Esophagus muscularis mucosa (tissue), 4 donors: Measurements from ENCODE around the gene PTPN5. TPM values are rescaled to one million over a fixed set of nuclear protein-coding genes. Genes with fewer than 3 reads are reported as not detected.

Experiments used
- DNase-seq: peaks from one replicate; pipeline ENCODE4 v3.0.0-alpha.2; 2017; ENCODE audit errors: extremely low spot score
- H3K27ac ChIP-seq, 4 donors: fragments of 200-600 bp; sonication (generic); replicated peaks in 1 of 4; 1 replicate in 3 of 4; 2 replicates in 1 of 4; pipeline ENCODE4 v1.5.1; 2016 to 2019; ENCODE audit warnings: mild to moderate bottlenecking in 1 of 4
- H3K27me3 ChIP-seq, 4 donors: fragments of 200-600 bp; sonication (generic); one replicate each; pipeline versions ENCODE4 v1.5.1 to v1.6.0; 2016 to 2019
- H3K36me3 ChIP-seq, 4 donors: fragments of 200-600 bp; sonication (generic); one replicate each; pipeline ENCODE4 v1.5.1; 2016 to 2019
- H3K4me1 ChIP-seq, 4 donors: fragments of 200-600 bp; sonication (generic); one replicate each; pipeline ENCODE4 v1.5.1; 2016 to 2019
- H3K4me3 ChIP-seq, 4 donors: fragments of 200-600 bp; sonication (generic); 1 replicate in 2 of 4; 2 replicates in 2 of 4; pipeline ENCODE4 v1.5.1; 2016 to 2019; ENCODE audit warnings: mild to moderate bottlenecking in 4 of 4, moderate library complexity in 1 of 4
- H3K9me3 ChIP-seq, 4 donors: fragments of 200-600 bp; sonication (generic); 1 replicate in 3 of 4; 2 replicates in 1 of 4; pipeline ENCODE4 v1.5.1; 2016 to 2019
- CTCF ChIP-seq, 3 experiments: fragments of 200-600 bp in 2 of 3; fragments of 450-650 bp in 1 of 3; sonication (generic) in 2 of 3; IDR thresholded peaks; one replicate each; pipeline ENCODE4 v1.5.1; 2017 to 2019; ENCODE audit warnings: antibody characterized with exemption in 3 of 3, mild to moderate bottlenecking in 2 of 3, moderate library complexity in 1 of 3
- EP300 ChIP-seq: sonication (generic); formaldehyde crosslinking; IDR thresholded peaks from one replicate; pipeline ENCODE4 v1.6.1; 2017; ENCODE audit warnings: antibody characterized with exemption
- POLR2A ChIP-seq: fragments of 450-650 bp; IDR thresholded peaks from one replicate; pipeline ENCODE4 v1.6.1; 2017; ENCODE audit warnings: antibody characterized with exemption, moderate library complexity, mild to moderate bottlenecking, low read depth
- POLR2AphosphoS5 ChIP-seq, 2 donors: sonication (generic); formaldehyde crosslinking; IDR thresholded peaks; one replicate each; pipeline ENCODE4 v1.6.1; 2017; ENCODE audit warnings: antibody characterized with exemption in 2 of 2
- WGBS: methylation state at CpG from one replicate; pipeline ENCODE4 v1.1.5; 2018; 5-methylcytosine and 5-hydroxymethylcytosine counted together
- intact Hi-C: fragments of 100-400 bp; cut with DNase I; formaldehyde crosslinking; loops from one replicate; pipeline ENCODE4 v1.15.1; 2023
- total RNA-seq, 4 donors: library from RNA; depleted of rRNA; stranded (reverse); fragments of >200 nt; gene quantifications; one replicate each; pipeline versions ENCODE4 v1.1.0 to v1.2.1, GENCODE V29; 2016

The PTPN5 gene
- total RNA-seq, 4 donors from 2014 or later = 1.2 to 4.1 (median 3.0) TPM

- H3K4me3 ChIP-seq = no peak overlapping the region
- H3K27ac ChIP-seq = no peak overlapping the region
- peaks cover 0 to 30% (median 0%) of the 10 kb centered on the region in 4 donors for H3K27me3 ChIP-seq
- TF ChIP-seq EP300 (no peak), POLR2AphosphoS5 (IDR thresholded peaks at IDR 0.05) (no peak), CTCF (IDR thresholded peaks at IDR 0.05) (no peak), POLR2A (no peak)
- no peaks in the 10 kb centered on the region for H3K4me1 ChIP-seq
- no peaks in the 10 kb centered on the region for H3K9me3 ChIP-seq
- 66% methylated on average over 4 of the region's 5 CpGs for whole genome bisulfite sequencing
- intact Hi-C loops = no loop called here
- no peaks in the 10 kb centered on the region for H3K36me3 ChIP-seq
- DNase-seq = no peak
These were observed 22.6 kb downstream of the PTPN5 start for GRCh38 chr11:18768978-18769377.

- H3K27ac ChIP-seq = no peak overlapping the region
- no peaks in the 10 kb centered on the region for H3K36me3 ChIP-seq
- 61% methylated on average over 4 of the region's 4 CpGs for WGBS
- intact Hi-C loops = no loop called here
- DNase-seq = no peak
- no peaks in the 10 kb centered on the region for H3K4me1 ChIP-seq
- no peak overlapping the region for H3K4me3 ChIP-seq
- no peak for TF ChIP-seq EP300
- no peak for TF ChIP-seq CTCF (IDR thresholded peaks at IDR 0.05)
- no peak for TF ChIP-seq POLR2A
- no peak for TF ChIP-seq POLR2AphosphoS5 (IDR thresholded peaks at IDR 0.05)
- H3K27me3 ChIP-seq = peaks cover 0 to 25% (median 0%) of the 10 kb centered on the region in 4 donors
- no peaks in the 10 kb centered on the region for H3K9me3 ChIP-seq
These were observed 23.1 kb downstream of the PTPN5 start for GRCh38 chr11:18768472-18768901.

GRCh38 chr11:18766015-18766414 lies 25.6 kb downstream of the PTPN5 start:
- 94% methylated on average over 2 of the region's 2 CpGs for WGBS
- Histone ChIP-seq H3K36me3 (no peaks in the 10 kb centered on the region), H3K4me1 (no peaks in the 10 kb centered on the region), H3K27me3 (peaks cover 0 to under 1% (median 0%) of the 10 kb centered on the region in 4 donors), H3K27ac (no peak overlapping the region), H3K4me3 (no peak overlapping the region), H3K9me3 (no peaks in the 10 kb centered on the region)
- TF ChIP-seq EP300 = no peak
- no peak for TF ChIP-seq POLR2AphosphoS5 (IDR thresholded peaks at IDR 0.05)
- no peak for TF ChIP-seq POLR2A
- TF ChIP-seq CTCF (IDR thresholded peaks at IDR 0.05) = no peak
- DNase-seq = no peak
- intact Hi-C loops = no loop called here

- TF ChIP-seq POLR2AphosphoS5 (IDR thresholded peaks at IDR 0.05) = no peak
- no peak for TF ChIP-seq CTCF (IDR thresholded peaks at IDR 0.05)
- TF ChIP-seq EP300 = no peak
- TF ChIP-seq POLR2A = no peak
- intact Hi-C loops = no loop called here
- no peak overlapping the region for H3K27ac ChIP-seq
- WGBS = 71% methylated on average over 6 of the region's 6 CpGs
- H3K4me3 ChIP-seq = no peak overlapping the region
- H3K36me3 ChIP-seq = no peaks in the 10 kb centered on the region
- H3K4me1 ChIP-seq = no peaks in the 10 kb centered on the region
- no peaks in the 10 kb centered on the region for H3K9me3 ChIP-seq
- no peaks in the 10 kb centered on the region for H3K27me3 ChIP-seq
- DNase-seq = no peak
These were observed 26.0 kb downstream of the PTPN5 start for GRCh38 chr11:18765554-18765953.

GRCh38 chr11:18761741-18762140 lies 29.9 kb downstream of the PTPN5 start:
- Histone ChIP-seq H3K9me3 (no peaks in the 10 kb centered on the region), H3K27me3 (no peaks in the 10 kb centered on the region), H3K36me3 (no peaks in the 10 kb centered on the region), H3K27ac (no peak overlapping the region), H3K4me1 (no peaks in the 10 kb centered on the region), H3K4me3 (no peak overlapping the region)
- no peak for DNase-seq
- 81% methylated on average over 11 of the region's 11 CpGs for WGBS
- intact Hi-C loops = no loop called here
- TF ChIP-seq CTCF (IDR thresholded peaks at IDR 0.05) (no peak), EP300 (no peak), POLR2A (no peak), POLR2AphosphoS5 (IDR thresholded peaks at IDR 0.05) (no peak)
